Natural killer cell treated with Interleukin-12 subunit alpha and Interleukin-12 subunit beta and Interleukin-15 and Interleukin-18, amount 100 ng/mL, for 72 hours (primary cell): ENCODE measurements around the gene STPG2. TPM values are rescaled to one million over a fixed set of nuclear protein-coding genes. Genes with fewer than 3 reads are reported as not detected.

Source experiments
- ATAC-seq, 2 donors: fragments of 150-1000 bp; cut with Tn5 transposase in 1 of 2; sonication (Bioruptor Pico), chemical (Tn5 transposase) in 1 of 2; 2 replicates each; pipeline ENCODE4 v1.10.0; 2021
- DNase-seq: peaks from one replicate; pipeline ENCODE4 v3.0.0; 2022; ENCODE audit warnings: low spot score
- H3K27ac Mint-ChIP-seq, 2 donors: 1 replicate in 1 of 2; 2 replicates in 1 of 2; pipeline ENCODE4 v1.8.0; 2022; ENCODE audit warnings: mixed read lengths in 2 of 2, mild to moderate bottlenecking in 1 of 2, moderate library complexity in 1 of 2
- H3K27me3 Mint-ChIP-seq, 2 donors: 1 replicate in 1 of 2; 2 replicates in 1 of 2; pipeline ENCODE4 v1.8.0; 2022; ENCODE audit warnings: mixed read lengths in 2 of 2
- H3K36me3 Mint-ChIP-seq: one replicate; pipeline ENCODE4 v1.8.0; 2022; ENCODE audit warnings: mixed read lengths
- H3K4me1 Mint-ChIP-seq, 2 donors: 1 replicate in 1 of 2; 2 replicates in 1 of 2; pipeline ENCODE4 v1.8.0; 2022; ENCODE audit warnings: low read depth in 2 of 2, mixed read lengths in 2 of 2, mild to moderate bottlenecking in 1 of 2
- H3K4me3 Mint-ChIP-seq: one replicate; pipeline ENCODE4 v1.8.0; 2022; ENCODE audit warnings: mixed read lengths
- H3K9me3 Mint-ChIP-seq: 2 replicates; pipeline ENCODE4 v1.8.0; 2022; ENCODE audit warnings: mixed read lengths
- total RNA-seq, 2 donors: library from RNA; stranded (reverse); gene quantifications; one replicate each; pipeline ENCODE4 v1.2.3, GENCODE V29; 2022

Gene STPG2
- total RNA-seq: not detected

DNA sequence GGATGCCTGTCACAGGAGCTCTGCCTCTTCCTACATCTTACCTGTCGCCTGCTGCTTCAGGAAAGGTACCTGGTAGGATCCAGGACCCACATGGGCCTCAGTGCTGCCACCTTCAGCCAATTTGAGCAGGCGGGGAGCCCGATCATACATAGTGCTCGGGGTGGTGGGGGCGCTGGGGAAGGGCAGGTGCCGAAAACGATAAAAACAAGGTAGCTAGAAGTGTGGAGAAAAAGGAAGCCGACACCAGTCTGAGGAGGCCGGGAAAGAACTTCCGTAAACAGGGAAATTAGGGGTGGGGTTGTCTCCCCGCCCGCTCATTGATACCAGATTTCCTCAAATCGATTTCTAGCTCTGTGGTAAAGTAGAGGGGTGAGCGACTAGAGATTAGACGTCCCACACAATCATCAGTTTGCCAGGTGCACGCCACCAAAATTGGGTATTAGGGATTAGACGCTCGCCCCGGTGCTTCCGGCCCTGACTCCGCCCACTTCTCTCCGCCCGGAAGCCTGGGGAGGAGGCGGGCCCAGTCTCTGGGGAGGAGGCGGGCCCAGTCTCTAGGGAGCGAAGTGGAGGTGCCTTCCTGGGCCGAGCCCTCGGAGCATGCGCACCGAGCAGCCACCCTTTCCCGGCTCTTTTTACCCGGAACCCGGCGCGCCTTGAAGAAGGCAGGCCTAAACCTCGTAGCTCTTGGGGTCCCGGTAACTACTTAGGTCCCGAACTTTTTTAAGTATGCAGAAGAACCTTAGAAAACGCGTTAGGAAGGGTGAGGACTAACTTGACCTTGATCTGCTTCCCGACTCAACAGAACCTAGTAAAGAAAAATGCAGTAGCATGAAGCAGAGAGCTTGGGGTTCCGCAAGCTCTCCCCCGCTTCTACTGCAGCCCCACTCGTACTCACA lies at the start of gene STPG2:
TSS of gene STPG2 (minus strand) at position 476 of the 899 bp plus-strand sequence.
- Mint-ChIP-seq H3K9me3 (peaks cover 3% of the 10 kb centered on the region), H3K27me3 (peaks cover 7 to 12% of the 10 kb centered on the region in 2 donors), H3K36me3 (peaks cover 16% of the 10 kb centered on the region), H3K4me1 (peaks cover 16 to 18% of the 10 kb centered on the region in 2 donors), H3K27ac (peak within 1 kb of the TSS; percentile 96 to 98), H3K4me3 (peak within 1 kb of the TSS; percentile 93)
- ATAC-seq: peak; percentile 100
- peak; percentile 97 for DNase-seq

DNA sequence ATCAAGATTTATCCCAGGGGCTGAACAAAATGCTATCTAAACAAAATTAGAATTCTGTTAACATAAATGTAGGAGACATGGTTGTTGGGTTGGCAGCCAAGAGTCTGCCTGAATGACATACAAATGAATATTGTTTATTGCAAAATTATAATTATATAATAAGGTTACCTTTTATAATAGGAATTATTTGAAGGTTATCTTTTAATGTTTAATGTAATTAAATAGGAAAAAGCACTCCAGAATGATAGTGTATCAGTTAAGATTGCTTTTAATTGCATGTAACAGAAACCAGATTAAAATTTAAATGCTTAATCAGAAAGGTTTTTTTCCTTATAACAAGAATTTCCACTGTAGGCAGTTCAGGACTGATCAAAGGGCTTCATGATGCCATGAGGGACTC lies 42.0 kb upstream of the STPG2 start:
- Mint-ChIP-seq H3K36me3 (no peaks in the 10 kb centered on the region), H3K4me3 (no peak overlapping the region), H3K9me3 (no peaks in the 10 kb centered on the region), H3K4me1 (no peaks in the 10 kb centered on the region), H3K27ac (no peak overlapping the region), H3K27me3 (peaks cover 0 to 2% of the 10 kb centered on the region in 2 donors)
- ATAC-seq (no peak), DNase-seq (no peak)

GRCh38 chr4:98181809-98182208 lies 38.5 kb upstream of the STPG2 start:
- no peaks in the 10 kb centered on the region for H3K9me3 Mint-ChIP-seq
- H3K27ac Mint-ChIP-seq: no peak overlapping the region
- ATAC-seq (no peak), DNase-seq (no peak)
- H3K36me3 Mint-ChIP-seq: no peaks in the 10 kb centered on the region
- no peaks in the 10 kb centered on the region for H3K4me1 Mint-ChIP-seq
- no peak overlapping the region for H3K4me3 Mint-ChIP-seq
- peaks cover 0 to 4% of the 10 kb centered on the region in 2 donors for H3K27me3 Mint-ChIP-seq

GRCh38 chr4:98179951-98180350 lies 36.7 kb upstream of the STPG2 start:
- Mint-ChIP-seq H3K27ac (no peak overlapping the region), H3K36me3 (no peaks in the 10 kb centered on the region)
- no peak for DNase-seq

GRCh38 chr4:98176531-98176930 lies 33.3 kb upstream of the STPG2 start:
- H3K27me3 Mint-ChIP-seq: peaks cover 0 to 2% of the 10 kb centered on the region in 2 donors
- H3K36me3 Mint-ChIP-seq: no peaks in the 10 kb centered on the region
- ATAC-seq (no peak), DNase-seq (no peak)
- no peak overlapping the region for H3K4me3 Mint-ChIP-seq
- H3K4me1 Mint-ChIP-seq: no peaks in the 10 kb centered on the region
- no peak overlapping the region for H3K27ac Mint-ChIP-seq
- H3K9me3 Mint-ChIP-seq: no peaks in the 10 kb centered on the region

More at GRCh38 chr4:98179951-98180350, 36.7 kb upstream of the STPG2 start:
- no peak overlapping the region for H3K4me3 Mint-ChIP-seq
- peaks cover 0 to 4% of the 10 kb centered on the region in 2 donors for H3K27me3 Mint-ChIP-seq
- no peaks in the 10 kb centered on the region for H3K9me3 Mint-ChIP-seq
- ATAC-seq: no peak
- no peaks in the 10 kb centered on the region for H3K4me1 Mint-ChIP-seq

- Mint-ChIP-seq H3K27ac (no peak overlapping the region), H3K9me3 (no peaks in the 10 kb centered on the region), H3K27me3 (peaks cover 2 to 6% of the 10 kb centered on the region in 2 donors), H3K4me3 (no peak overlapping the region), H3K4me1 (no peaks in the 10 kb centered on the region), H3K36me3 (no peaks in the 10 kb centered on the region)
- ATAC-seq (no peak), DNase-seq (no peak)
These were observed 26.8 kb upstream of the STPG2 start for GRCh38 chr4:98170035-98170434.

DNA sequence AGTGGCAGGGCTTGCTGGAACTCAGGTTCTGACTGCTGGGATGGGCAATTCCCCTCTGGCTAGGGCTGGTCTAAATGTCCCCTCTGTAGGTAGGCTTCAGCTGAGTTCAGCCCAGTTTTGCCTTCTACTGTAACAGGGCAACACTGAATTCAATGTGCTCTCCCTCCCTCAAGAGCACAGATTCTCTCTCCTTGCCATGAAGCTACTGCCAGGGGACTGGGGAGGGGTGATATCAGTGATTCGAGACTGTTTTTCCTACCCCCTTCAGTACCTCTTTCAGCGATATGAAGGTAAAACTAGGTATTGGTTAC lies 23.4 kb upstream of the STPG2 start:
- Mint-ChIP-seq H3K36me3 (no peaks in the 10 kb centered on the region), H3K9me3 (no peaks in the 10 kb centered on the region), H3K4me1 (no peaks in the 10 kb centered on the region), H3K27ac (no peak overlapping the region), H3K4me3 (no peak overlapping the region), H3K27me3 (peaks cover 2 to 6% of the 10 kb centered on the region in 2 donors)
- no peak for DNase-seq
- no peak for ATAC-seq

GRCh38 chr4:98166025-98166730 lies 22.9 kb upstream of the STPG2 start:
- Mint-ChIP-seq H3K27ac (no peak overlapping the region), H3K9me3 (no peaks in the 10 kb centered on the region), H3K4me1 (no peaks in the 10 kb centered on the region), H3K36me3 (no peaks in the 10 kb centered on the region), H3K27me3 (peaks cover 2 to 6% of the 10 kb centered on the region in 2 donors), H3K4me3 (no peak overlapping the region)
- DNase-seq: no peak
- ATAC-seq: no peak

GRCh38 chr4:98162696-98163095 lies 19.4 kb upstream of the STPG2 start:
- Mint-ChIP-seq H3K4me1 (no peaks in the 10 kb centered on the region), H3K27ac (no peak overlapping the region), H3K4me3 (no peak overlapping the region), H3K27me3 (peaks cover 0 to 3% of the 10 kb centered on the region in 2 donors), H3K9me3 (no peaks in the 10 kb centered on the region), H3K36me3 (no peaks in the 10 kb centered on the region)
- DNase-seq: no peak
- no peak for ATAC-seq

- no peak overlapping the region for H3K27ac Mint-ChIP-seq
- peaks cover 0 to 2% of the 10 kb centered on the region in 2 donors for H3K27me3 Mint-ChIP-seq
- H3K4me3 Mint-ChIP-seq: peak overlapping the region; percentile 23
- H3K36me3 Mint-ChIP-seq: no peaks in the 10 kb centered on the region
- ATAC-seq (peak in 1 of 2 donors; percentile 43), DNase-seq (no peak)
- H3K4me1 Mint-ChIP-seq: peaks cover 3 to 11% of the 10 kb centered on the region in 2 donors
- H3K9me3 Mint-ChIP-seq: no peaks in the 10 kb centered on the region
These were observed 8.1 kb upstream of the STPG2 start for GRCh38 chr4:98151145-98151924.

DNA sequence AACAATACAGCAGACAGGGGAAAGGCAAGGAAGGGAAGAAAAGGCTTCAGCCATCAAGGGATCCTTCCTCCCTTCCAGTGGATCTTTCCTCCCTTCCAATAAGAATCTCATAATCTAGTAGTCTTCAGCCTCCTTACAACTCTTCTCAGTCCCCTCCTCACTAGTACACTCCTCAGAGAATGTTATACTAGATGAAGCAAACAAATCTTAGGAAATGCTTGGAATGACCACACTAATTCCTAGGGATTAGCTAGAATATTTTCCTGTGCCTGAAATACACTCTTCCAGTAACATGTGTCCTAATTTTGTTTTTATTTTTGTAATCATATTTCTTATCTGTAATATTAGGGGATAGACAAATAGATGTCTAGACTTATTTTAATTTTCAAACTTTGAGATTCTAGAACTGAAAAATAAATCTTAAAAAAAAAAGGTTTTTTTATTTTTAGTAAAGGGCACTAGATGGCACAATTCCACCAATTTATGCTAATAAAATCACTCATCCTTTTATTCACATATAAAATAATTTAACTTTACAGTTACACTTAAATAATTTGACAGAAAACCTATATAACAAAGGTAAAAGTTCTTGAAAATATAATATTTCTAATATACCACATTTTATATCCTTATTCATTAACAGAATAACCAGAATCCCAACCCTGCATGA lies 7.0 kb upstream of the STPG2 start:
- no peaks in the 10 kb centered on the region for H3K36me3 Mint-ChIP-seq
- no peak for DNase-seq
- ATAC-seq: no peak
- no peak overlapping the region for H3K27ac Mint-ChIP-seq
- peaks cover 3 to 11% of the 10 kb centered on the region in 2 donors for H3K4me1 Mint-ChIP-seq
- H3K4me3 Mint-ChIP-seq: no peak overlapping the region
- no peaks in the 10 kb centered on the region for H3K9me3 Mint-ChIP-seq
- H3K27me3 Mint-ChIP-seq: peaks cover 0 to 2% of the 10 kb centered on the region in 2 donors

- peaks cover 7 to 13% of the 10 kb centered on the region in 2 donors for H3K4me1 Mint-ChIP-seq
- no peak overlapping the region for H3K27ac Mint-ChIP-seq
- H3K4me3 Mint-ChIP-seq: no peak overlapping the region
- peaks cover 1% of the 10 kb centered on the region for H3K36me3 Mint-ChIP-seq
- no peaks in the 10 kb centered on the region for H3K9me3 Mint-ChIP-seq
- DNase-seq: no peak
- H3K27me3 Mint-ChIP-seq: peaks cover 0 to 2% of the 10 kb centered on the region in 2 donors
- peak in 1 of 2 donors; percentile 36 for ATAC-seq
These were observed 5.6 kb upstream of the STPG2 start for GRCh38 chr4:98148856-98149255.

- H3K27me3 Mint-ChIP-seq: peaks cover 13 to 15% of the 10 kb centered on the region in 2 donors
- DNase-seq: no peak
- ATAC-seq: peak; percentile 11 to 17
- H3K4me3 Mint-ChIP-seq: no peak overlapping the region
- H3K27ac Mint-ChIP-seq: no peak overlapping the region
- no peaks in the 10 kb centered on the region for H3K4me1 Mint-ChIP-seq
- peaks cover 3% of the 10 kb centered on the region for H3K9me3 Mint-ChIP-seq
- H3K36me3 Mint-ChIP-seq: peaks cover 18% of the 10 kb centered on the region
These were observed 17.1 kb downstream of the STPG2 start for GRCh38 chr4:98126141-98126540.
